ENCODE results near the gene COBLL1.

Gene COBLL1

DNA sequence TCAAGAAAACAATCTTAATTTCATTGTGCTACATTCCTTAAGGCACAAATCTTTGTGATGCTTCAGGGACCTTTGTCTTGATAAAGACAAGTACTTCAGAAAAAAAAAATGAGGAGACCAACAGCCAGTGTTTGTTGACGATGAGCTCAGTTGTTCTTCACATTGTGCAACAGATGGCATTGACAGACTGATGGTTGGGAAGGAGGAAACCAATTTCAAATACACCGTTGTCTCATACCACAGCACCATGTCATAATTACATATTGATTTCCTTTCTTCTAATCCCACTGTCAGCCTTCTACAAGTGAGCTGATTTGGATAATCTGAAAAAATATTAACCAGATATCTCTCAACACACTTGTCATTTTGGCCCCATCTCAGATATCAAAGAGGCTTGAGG, 166.6 kb downstream of the COBLL1 start:
- DNase-seq (ENCODE audit: low spot score), result no peak
- ATAC-seq (ENCODE audit: low read depth), result no peak
- no peaks in the 10 kb centered on the region for H3K27me3 ChIP-seq (ENCODE audit: insufficient read depth, poor library complexity, severe bottlenecking)
- H3K36me3 ChIP-seq (ENCODE audit: low read depth), result no peaks in the 10 kb centered on the region
- H3K4me1 ChIP-seq (ENCODE audit: insufficient read depth, poor library complexity, severe bottlenecking), result no peaks in the 10 kb centered on the region
- no peak overlapping the region for H3K4me3 ChIP-seq (ENCODE audit: severe bottlenecking)
- no peak for TF ChIP-seq CTCF (IDR thresholded peaks at IDR 0.05; ENCODE audit: poor library complexity, severe bottlenecking)
- H3K9me3 ChIP-seq (ENCODE audit: severe bottlenecking), result no peaks in the 10 kb centered on the region
- no peak overlapping the region for H3K27ac ChIP-seq (ENCODE audit: poor library complexity, severe bottlenecking)

DNA sequence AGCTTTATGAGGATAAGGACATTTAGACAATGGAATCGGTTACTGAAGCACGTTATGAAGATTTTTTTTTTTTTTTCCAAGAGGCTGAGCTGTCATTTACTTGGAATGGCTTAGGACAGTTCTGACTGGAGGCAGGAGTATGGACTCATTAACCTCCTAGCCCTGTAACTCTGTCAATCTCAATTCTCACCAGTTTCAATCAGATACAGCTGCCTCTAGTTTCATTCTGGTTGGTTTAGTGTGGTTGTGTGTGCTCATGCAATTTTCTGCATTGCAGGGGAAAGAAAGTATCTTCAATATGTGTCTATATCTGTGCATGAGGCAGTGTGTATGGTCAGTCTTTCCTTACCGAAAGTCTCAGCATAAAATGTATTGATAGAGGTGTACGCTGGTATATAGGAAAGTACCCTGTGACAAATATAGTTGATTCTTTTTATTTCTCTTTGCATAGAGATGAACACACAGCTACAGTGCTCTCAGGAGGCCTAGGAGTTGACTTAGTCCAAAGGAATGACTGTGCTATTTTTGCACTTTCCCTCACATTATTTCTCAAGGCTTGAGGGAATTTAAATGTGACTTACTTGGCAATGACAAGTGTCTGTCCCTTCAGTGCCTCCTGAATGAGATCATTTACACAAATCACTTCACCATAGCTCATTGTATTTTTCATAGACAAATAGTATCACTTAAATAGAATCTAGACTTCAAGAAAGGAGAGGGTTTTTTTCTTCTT, 169.8 kb downstream of the COBLL1 start:
- no peak overlapping the region for H3K27ac ChIP-seq (ENCODE audit: poor library complexity, severe bottlenecking)
- no peaks in the 10 kb centered on the region for H3K9me3 ChIP-seq (ENCODE audit: severe bottlenecking)
- TF ChIP-seq CTCF (IDR thresholded peaks at IDR 0.05; ENCODE audit: poor library complexity, severe bottlenecking), result no peak
- H3K4me1 ChIP-seq (ENCODE audit: insufficient read depth, poor library complexity, severe bottlenecking), result no peaks in the 10 kb centered on the region
- H3K4me3 ChIP-seq (ENCODE audit: severe bottlenecking), result no peak overlapping the region
- no peak for DNase-seq (ENCODE audit: low spot score)
- H3K27me3 ChIP-seq (ENCODE audit: insufficient read depth, poor library complexity, severe bottlenecking), result no peaks in the 10 kb centered on the region
- ATAC-seq (ENCODE audit: low read depth), result no peak
- no peaks in the 10 kb centered on the region for H3K36me3 ChIP-seq (ENCODE audit: low read depth)

- no peaks in the 10 kb centered on the region for H3K9me3 ChIP-seq (ENCODE audit: severe bottlenecking)
- H3K27me3 ChIP-seq (ENCODE audit: insufficient read depth, poor library complexity, severe bottlenecking), result no peaks in the 10 kb centered on the region
- no peak overlapping the region for H3K27ac ChIP-seq (ENCODE audit: poor library complexity, severe bottlenecking)
- DNase-seq (ENCODE audit: low spot score), result no peak
- H3K36me3 ChIP-seq (ENCODE audit: low read depth), result no peaks in the 10 kb centered on the region
- H3K4me3 ChIP-seq (ENCODE audit: severe bottlenecking), result no peak overlapping the region
- no peak for ATAC-seq (ENCODE audit: low read depth)
- TF ChIP-seq CTCF (IDR thresholded peaks at IDR 0.05; ENCODE audit: poor library complexity, severe bottlenecking), result no peak
- H3K4me1 ChIP-seq (ENCODE audit: insufficient read depth, poor library complexity, severe bottlenecking), result no peaks in the 10 kb centered on the region
Observed at GRCh38 chr2:164669291-164669690, 172.3 kb downstream of the COBLL1 start.

DNA sequence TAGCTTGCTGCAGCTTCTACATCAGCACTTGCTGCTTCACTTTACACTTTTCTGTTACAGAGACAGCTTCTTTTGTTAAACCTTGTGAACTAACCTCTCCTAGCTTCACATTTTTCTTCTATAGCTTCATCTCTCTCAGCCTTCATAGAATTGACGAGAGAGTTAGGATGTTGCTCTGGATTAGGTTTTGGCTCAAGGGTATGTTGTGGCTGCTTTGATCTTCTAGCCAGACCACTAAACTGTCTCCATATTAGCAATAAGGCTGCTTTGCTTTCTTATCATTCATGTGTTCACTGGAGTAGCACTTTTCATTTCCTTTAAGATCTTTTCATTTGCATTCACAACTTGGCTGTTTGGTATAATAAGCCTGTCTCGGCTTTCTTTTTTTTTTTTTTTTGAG, 174.1 kb downstream of the COBLL1 start:
- no peak for TF ChIP-seq CTCF (IDR thresholded peaks at IDR 0.05; ENCODE audit: poor library complexity, severe bottlenecking)

GRCh38 chr2:164664070-164664469, 177.6 kb downstream of the COBLL1 start:
- Histone ChIP-seq H3K27me3 (ENCODE audit: insufficient read depth, poor library complexity, severe bottlenecking) (no peaks in the 10 kb centered on the region), H3K4me1 (ENCODE audit: insufficient read depth, poor library complexity, severe bottlenecking) (peaks cover 15% of the 10 kb centered on the region), H3K36me3 (ENCODE audit: low read depth) (no peaks in the 10 kb centered on the region), H3K27ac (ENCODE audit: poor library complexity, severe bottlenecking) (no peak overlapping the region), H3K9me3 (ENCODE audit: severe bottlenecking) (no peaks in the 10 kb centered on the region), H3K4me3 (ENCODE audit: severe bottlenecking) (no peak overlapping the region)
- DNase-seq (ENCODE audit: low spot score) (no peak), ATAC-seq (ENCODE audit: low read depth) (no peak)
- TF ChIP-seq CTCF (IDR thresholded peaks at IDR 0.05; ENCODE audit: poor library complexity, severe bottlenecking), result no peak

More for the DNA sequence above, 174.1 kb downstream of the COBLL1 start:
- DNase-seq (ENCODE audit: low spot score) (no peak), ATAC-seq (ENCODE audit: low read depth) (no peak)
- H3K9me3 ChIP-seq (ENCODE audit: severe bottlenecking), result no peaks in the 10 kb centered on the region
- no peak overlapping the region for H3K4me3 ChIP-seq (ENCODE audit: severe bottlenecking)
- no peak overlapping the region for H3K27ac ChIP-seq (ENCODE audit: poor library complexity, severe bottlenecking)
- no peaks in the 10 kb centered on the region for H3K36me3 ChIP-seq (ENCODE audit: low read depth)
- H3K4me1 ChIP-seq (ENCODE audit: insufficient read depth, poor library complexity, severe bottlenecking), result no peaks in the 10 kb centered on the region
- H3K27me3 ChIP-seq (ENCODE audit: insufficient read depth, poor library complexity, severe bottlenecking), result no peaks in the 10 kb centered on the region

Data from RWPE2 (cell line).